GM12878 (cell line): ENCODE measurements around the gene SCNN1A. TPM values are rescaled to one million over a fixed set of nuclear protein-coding genes. Genes with fewer than 3 reads are reported as not detected.

Experiments used
- ATAC-seq: fragments of 200-7000 bp; cut with Tn5 transposase; 3 replicates; pipeline ENCODE4 v1.9.1; 2020; ENCODE audit warnings: mild to moderate bottlenecking, moderate library complexity
- BruUV-seq: library from RNA; stranded (reverse); fragments of 400-500 nt; replicated peaks from 2 replicates; lab custom pipeline; 2021; lab: Mats Ljungman, UMichigan
- CTCF ChIA-PET: fragments of 300-600 bp; sonication (Branson Sonifier 250); formaldehyde crosslinking; extraction: SDS; loops from one replicate; lab custom pipeline; 2021; ENCODE audit warnings: inconsistent platforms; lab: Yijun Ruan, JAX
- POLR2A ChIA-PET: fragments of 350-600 bp; formaldehyde crosslinking; extraction: SDS; loops from one replicate; lab custom pipeline; 2021; ENCODE audit warnings: inconsistent platforms; lab: Charles Lee
- RAD21 ChIA-PET: fragments of 300-600 bp; sonication (Branson Sonifier 250); formaldehyde crosslinking; loops from one replicate; lab custom pipeline; 2023; ENCODE audit warnings: antibody characterized with exemption; ENCODE audit not compliant: unreplicated experiment; lab: Charles Lee
- SMC1A ChIA-PET: fragments of 300-600 bp; sonication (Branson Sonifier 250); formaldehyde crosslinking; loops from one replicate; lab custom pipeline; 2023; ENCODE audit not compliant: unreplicated experiment, uncharacterized antibody; lab: Charles Lee
- DNase-seq: peaks from one replicate; pipeline ENCODE4 v3.0.0-alpha.2; 2011; ENCODE audit warnings: low read depth, low spot score
- FAIRE-seq: peaks from 3 replicates; lab custom pipeline; 2011; peaks lifted over from hg19 to GRCh38; lab: Jason Lieb, UNC
- H2AFZ ChIP-seq: 2 replicates; pipeline ENCODE4 v1.6.0; 2011; ENCODE audit warnings: low read depth, low read length, control low read depth; ENCODE audit not compliant: control insufficient read depth
- H3K27ac ChIP-seq: 2 replicates; pipeline ENCODE4 v1.5.1; 2011; ENCODE audit warnings: control low read depth; ENCODE audit not compliant: control insufficient read depth, insufficient read depth
- H3K27me3 ChIP-seq, 2 experiments: replicated peaks in 1 of 2; 2 replicates each; pipeline versions ENCODE4 v1.6.0 to v1.6.1; 2011; ENCODE audit warnings: low read length in 1 of 2; ENCODE audit not compliant: control insufficient read depth in 2 of 2, insufficient read depth in 2 of 2
- H3K36me3 ChIP-seq, 2 experiments: 2 replicates each; pipeline ENCODE4 v1.5.1; 2011; ENCODE audit warnings: low read length in 1 of 2; ENCODE audit not compliant: control insufficient read depth in 2 of 2, insufficient read depth in 2 of 2
- H3K4me1 ChIP-seq: 2 replicates; pipeline ENCODE4 v1.6.1; 2011; ENCODE audit warnings: mild to moderate bottlenecking, low read length, moderate library complexity, mixed read lengths; ENCODE audit not compliant: control insufficient read depth, insufficient read depth
- H3K4me2 ChIP-seq: 2 replicates; pipeline ENCODE4 v1.6.0; 2011; ENCODE audit warnings: control low read depth; ENCODE audit not compliant: control insufficient read depth, insufficient read depth
- H3K4me3 ChIP-seq: fragments of 200-600 bp; sonication (generic); 2 replicates; pipeline ENCODE4 v1.5.1; 2016
- H3K79me2 ChIP-seq: 2 replicates; pipeline ENCODE4 v1.6.0; 2011; ENCODE audit warnings: low read length; ENCODE audit not compliant: control insufficient read depth, insufficient read depth
- H3K9ac ChIP-seq: 2 replicates; pipeline ENCODE4 v1.8.0; 2011; ENCODE audit warnings: low read length, control low read depth, mixed read lengths; ENCODE audit not compliant: control insufficient read depth, insufficient read depth
- H3K9me3 ChIP-seq: replicated peaks from 3 replicates; pipeline ENCODE4 v1.5.1; 2011; ENCODE audit warnings: mild to moderate bottlenecking, low read length; ENCODE audit not compliant: control insufficient read depth, insufficient read depth
- H4K20me1 ChIP-seq: 2 replicates; pipeline ENCODE4 v1.6.0; 2011; ENCODE audit not compliant: control insufficient read depth, insufficient read depth
- GATAD2B ChIP-seq: fragments of 450-650 bp; conservative IDR thresholded peaks from 2 replicates; pipeline ENCODE4 v1.6.1; 2017; ENCODE audit warnings: low read depth, mild to moderate bottlenecking, moderate library complexity
- RB1 ChIP-seq: fragments of 450-650 bp; formaldehyde crosslinking; IDR thresholded peaks from 2 replicates; pipeline ENCODE4 v1.6.1; 2017; ENCODE audit warnings: mild to moderate bottlenecking, borderline replicate concordance
- SPI1 ChIP-seq: IDR thresholded peaks from 2 replicates; pipeline ENCODE4 v1.6.1; 2011; ENCODE audit warnings: low read depth, mild to moderate bottlenecking, low read length, moderate library complexity, borderline replicate concordance; ENCODE audit not compliant: insufficient read depth
- WRNIP1 ChIP-seq: IDR thresholded peaks from 2 replicates; pipeline ENCODE4 v1.6.1; 2011; ENCODE audit warnings: low read depth, low read length, improper control_type of control experiment, borderline replicate concordance
- WGBS: methylation state at CpG from one replicate; pipeline ENCODE4 v1.1.6; 2016; ENCODE audit warnings: low lambda C conversion rate; ENCODE audit not compliant: insufficient replicate concordance, insufficient coverage; ENCODE audit errors: missing lambda C conversion rate; 5-methylcytosine and 5-hydroxymethylcytosine counted together
- in situ Hi-C: fragments of 300-500 bp; cut with MboI; formaldehyde crosslinking; loops from 9 replicates; pipeline ENCODE4 v1.14.3; 2018; ENCODE audit warnings: mixed read lengths
- intact Hi-C: fragments of 100-400 bp; cut with micrococcal nuclease; formaldehyde crosslinking; loops from one replicate; pipeline ENCODE4 v1.14.2; 2022; ENCODE audit not compliant: unreplicated experiment
- polyA plus RNA-seq, 11 experiments: library from polyadenylated mRNA; depleted of rRNA in 4 of 11; unstranded in 6 of 11; stranded (reverse) in 5 of 11; fragments of >200 nt; fragmentation: Nextera tagmentation in 4 of 11; fragmentation: Illumina TruSeq in 1 of 11; extraction: Ambion mirVana in 4 of 11; extraction: Trizol in 1 of 11; gene quantifications; 1 replicate in 1 of 11; 2 replicates in 10 of 11; pipeline versions ENCODE4 v1.2.1 to v1.2.3, GENCODE V29; 2011 to 2016; ENCODE audit warnings: inconsistent platforms in 2 of 11, missing spikeins in 2 of 11, low read depth in 1 of 11
- total RNA-seq, 4 experiments: library from RNA; depleted of rRNA in 3 of 4; stranded (reverse); fragments of >200 nt in 3 of 4; fragmentation: Illumina TruSeq in 1 of 4; extraction: Trizol in 1 of 4; gene quantifications; 2 replicates each; pipeline versions ENCODE4 v1.2.1 to v1.2.3, GENCODE V29; 2013 to 2021

Gene SCNN1A
- total and polyA plus RNA-seq, 10 of the 15 experiments (the other 5 are each of a cell fraction or from before 2014, with no cell fraction given): 0.14 to 0.69 TPM; not detected in 8

DNA sequence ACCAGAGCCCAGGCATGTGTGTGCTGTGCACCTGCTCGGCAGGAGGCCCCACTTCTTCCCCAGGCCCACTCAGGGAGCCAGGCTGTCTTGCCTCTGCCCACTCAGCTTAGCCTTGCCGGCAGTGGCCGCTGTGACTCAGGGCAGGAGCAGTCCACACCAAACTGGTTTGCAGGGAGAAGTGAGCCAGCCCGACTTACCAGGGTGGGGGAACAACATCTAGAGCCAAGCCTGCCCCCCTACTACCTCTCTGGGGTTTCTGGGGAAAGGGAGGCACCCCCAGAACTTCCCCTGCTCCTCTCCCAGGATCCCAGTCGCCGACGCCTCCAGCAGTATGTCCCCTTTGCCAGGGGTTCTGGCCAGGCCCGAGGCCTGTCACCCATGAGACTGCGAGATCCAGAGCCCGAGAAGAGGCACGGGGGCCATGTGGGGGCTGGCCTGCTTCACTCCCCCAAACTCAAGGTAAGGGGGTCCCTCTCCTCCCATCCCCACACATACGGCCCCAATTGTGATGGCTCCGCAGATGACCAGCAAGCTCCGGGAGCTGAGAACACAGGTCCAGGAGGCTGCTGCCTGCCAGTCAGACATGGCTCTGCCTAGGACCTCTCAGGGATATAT, 61.9 kb downstream of the SCNN1A start:
- Histone ChIP-seq H3K79me2 (no peaks in the 10 kb centered on the region), H3K4me2 (peak overlapping the region; percentile 56), H3K4me3 (no peak overlapping the region), H4K20me1 (no peaks in the 10 kb centered on the region), H3K9ac (no peak overlapping the region; the same call in 1 of the 2 replicates), H2AFZ (no peak overlapping the region), H3K27me3 (no peaks in the 10 kb centered on the region), H3K9me3 (no peaks in the 10 kb centered on the region), H3K4me1 (peaks cover 38% of the 10 kb centered on the region), H3K36me3 (no peaks in the 10 kb centered on the region), H3K27ac (peak overlapping the region; percentile 35)
- TF ChIP-seq GATAD2B (0 out of 2 replicates have a peak, but pooled peaks have one; percentile 41), SPI1 (0 out of 2 replicates have a peak, but pooled peaks have one; percentile 22), WRNIP1 (no peak), RB1 (0 out of 2 replicates have a peak, but pooled peaks have one; percentile 6)
- in situ Hi-C loops: no loop called here
- SMC1A ChIA-PET: interaction anchor here (0.9 to 2.0 kb wide), 8 partner anchors 10 to 110 kb away, joined by 3 to 6 read pairs (median 4); no protein-coding TSS in a partner anchor
- 67% methylated on average over 14 of the region's 14 CpGs for WGBS
- POLR2A ChIA-PET: interaction anchor here (0.9 to 2.2 kb wide), 4 partner anchors 9 to 16 kb away, joined by 3 to 14 read pairs (median 4); no protein-coding TSS in a partner anchor
- RAD21 ChIA-PET: interaction anchor here (0.6 to 1.8 kb wide), 9 partner anchors 10 to 148 kb away, joined by 3 to 14 read pairs (median 3); no protein-coding TSS in a partner anchor
- TSS peak; percentile 67 for BruUV-seq
- CTCF ChIA-PET: interaction anchor here (0.9 to 3.5 kb wide), 6 partner anchors 8 to 410 kb away, joined by 3 to 13 read pairs (median 4); partner anchors contain the start of gene COPS7A
- no peak for DNase-seq
- intact Hi-C loops: no loop called here
- FAIRE-seq: no peak
- no peak for ATAC-seq
